ENCODE measurements around the gene GPR65.

GRCh38 chr14:88063811-88064210, 58.9 kb downstream of the GPR65 start:
- TF ChIP-seq NFRKB (IDR thresholded peaks at IDR 0.05; ENCODE audit: low read depth) = no peak
- no peak for TF ChIP-seq E2F3 (CRISPR knock-in tag; IDR thresholded peaks at IDR 0.05)
- no peak for TF ChIP-seq CTCF (IDR thresholded peaks at IDR 0.05 in 2 of 3, conservative IDR thresholded peaks at IDR 0.05 in 1 of 3; ENCODE audit: insufficient read depth in 2 of 3, low read depth in 1 of 3, low read length in 3 of 3)
- TF ChIP-seq CREB1 (IDR thresholded peaks at IDR 0.05) = no peak
- TF ChIP-seq CREB1 (CRISPR knock-in tag; IDR thresholded peaks at IDR 0.05) = no peak
- TF ChIP-seq THRAP3 (IDR thresholded peaks at IDR 0.05; ENCODE audit: borderline replicate concordance) = no peak
- no peak for TF ChIP-seq BRD4 (IDR thresholded peaks at IDR 0.05)
- TF ChIP-seq E2F6 (IDR thresholded peaks at IDR 0.05; ENCODE audit: borderline replicate concordance in 1 of 2, extremely low read depth in 1 of 2, insufficient read depth in 1 of 2, insufficient read length in 1 of 2, low read depth in 1 of 2, low read length in 1 of 2, poor library complexity in 1 of 2, severe bottlenecking in 1 of 2) = no peak
- TF ChIP-seq JUND (IDR thresholded peaks at IDR 0.05; ENCODE audit: borderline replicate concordance, low read depth, low read length) = no peak
- no peak for TF ChIP-seq JUND (tag; IDR thresholded peaks at IDR 0.05; ENCODE audit: borderline replicate concordance, low read depth, low read length)
- TF ChIP-seq RAD51 (IDR thresholded peaks at IDR 0.05; ENCODE audit: borderline replicate concordance, low read depth) = peak; percentile 73
- TF ChIP-seq ZNF174 (CRISPR knock-in tag; IDR thresholded peaks at IDR 0.05) = no peak
- TF ChIP-seq STAT6 (CRISPR knock-in tag; IDR thresholded peaks at IDR 0.05) = no peak
- TF ChIP-seq ZNF507 (tag; conservative IDR thresholded peaks at IDR 0.05) = no peak
- no peak for TF ChIP-seq POLR2A (conservative IDR thresholded peaks at IDR 0.05)

Data from K562 (cell line).